Urinary bladder (tissue), 4 donors: ENCODE measurements around the gene IRX3. TPM values are rescaled to one million over a fixed set of nuclear protein-coding genes. Genes with fewer than 3 reads are reported as not detected.
"Not testable (repeated sequence)": the region's sequence is repeated elsewhere in the genome, so short reads cannot be mapped to it uniquely, and the experiment has no call there.

Experiments used
- DNase-seq: peaks from one replicate; pipeline ENCODE4 v3.0.0-alpha.2; 2015; ENCODE audit errors: extremely low spot score
- H3K27ac ChIP-seq: one replicate; pipeline ENCODE4 v1.5.1; 2013; ENCODE audit warnings: low read depth, mild to moderate bottlenecking, moderate library complexity
- H3K36me3 ChIP-seq: one replicate; pipeline ENCODE4 v1.6.1; 2013; ENCODE audit warnings: mild to moderate bottlenecking, moderate library complexity; ENCODE audit not compliant: insufficient read depth
- H3K4me1 ChIP-seq: one replicate; pipeline ENCODE4 v1.6.1; 2013; ENCODE audit warnings: mild to moderate bottlenecking, moderate library complexity; ENCODE audit not compliant: insufficient read depth
- H3K4me3 ChIP-seq: one replicate; pipeline ENCODE4 v1.5.1; 2013; ENCODE audit warnings: low read depth, low read length
- WGBS: extraction: QIAGEN DNeasy Blood & Tissue Kit; methylation state at CpG from one replicate; pipeline ENCODE4 v1.1.7; 2013; 5-methylcytosine and 5-hydroxymethylcytosine counted together
- polyA plus RNA-seq: library from polyadenylated mRNA; stranded (reverse); fragments of 200-250 nt; gene quantifications from one replicate; pipeline ENCODE4 v1.2.3, GENCODE V29; 2013
- total RNA-seq: library from RNA; depleted of rRNA; stranded (reverse); fragments of >200 nt; gene quantifications from one replicate; pipeline ENCODE4 v1.2.3, GENCODE V29; 2014
- donor health status: healthy with polysubstance abuse.
- donor health status: healthy.

IRX3 gene
- total and polyA plus RNA-seq, 2 donors = 1.2 to 1.3 TPM

DNA sequence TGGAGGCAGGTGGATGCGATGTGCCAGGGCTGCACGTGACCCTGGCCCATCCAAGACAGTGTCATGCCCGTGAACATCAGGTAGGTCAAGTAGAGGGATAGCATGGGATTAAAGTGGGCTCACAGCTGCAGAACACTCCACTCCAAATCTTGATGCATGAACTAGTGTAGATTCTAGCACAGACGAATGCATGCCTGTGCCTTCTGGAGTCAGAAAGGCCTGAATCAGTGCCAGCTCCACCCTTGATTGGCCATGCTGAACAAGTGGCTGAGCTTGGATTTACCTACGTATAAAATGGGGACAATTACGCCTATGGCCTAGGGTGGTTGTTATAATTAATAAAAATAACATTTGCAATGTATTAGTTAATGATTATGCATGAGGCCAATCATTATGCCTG lies 10.6 kb downstream of the IRX3 start:
- no peak overlapping the region for H3K4me3 ChIP-seq
- H3K36me3 ChIP-seq = no peaks in the 10 kb centered on the region
- no peak overlapping the region for H3K27ac ChIP-seq
- 83% methylated on average over 6 of the region's 6 CpGs for WGBS
- no peaks in the 10 kb centered on the region for H3K4me1 ChIP-seq
- no peak for DNase-seq

- Histone ChIP-seq H3K4me3 (no peak overlapping the region), H3K4me1 (no peaks in the 10 kb centered on the region), H3K27ac (no peak overlapping the region), H3K36me3 (no peaks in the 10 kb centered on the region)
- WGBS = 92% methylated on average over 4 of the region's 4 CpGs
- no peak for DNase-seq
These were observed 13.0 kb downstream of the IRX3 start for GRCh38 chr16:54273566-54273965.

DNA sequence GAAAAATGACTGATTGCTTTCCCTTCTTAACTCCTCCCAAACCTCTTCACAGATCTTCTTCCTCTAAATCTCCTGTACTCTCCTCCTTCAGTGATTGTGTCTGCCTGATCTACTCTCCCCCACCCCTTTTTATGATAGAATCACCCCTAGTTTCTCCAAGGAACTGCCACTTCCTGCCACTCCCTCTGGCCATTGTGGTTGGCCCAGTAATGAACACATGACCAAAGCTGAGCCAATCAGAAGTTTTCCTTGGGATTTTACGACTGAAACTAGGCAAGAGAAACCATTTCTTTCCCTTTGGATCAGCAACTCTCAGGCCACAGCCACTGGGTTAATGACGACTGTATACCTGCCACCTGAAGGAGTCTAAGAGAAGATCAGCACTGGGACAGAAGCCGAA lies 15.9 kb downstream of the IRX3 start:
- Histone ChIP-seq H3K4me1 (no peaks in the 10 kb centered on the region), H3K36me3 (no peaks in the 10 kb centered on the region), H3K4me3 (no peak overlapping the region), H3K27ac (no peak overlapping the region)
- 81% methylated on average over 3 of the region's 3 CpGs for WGBS
- DNase-seq = no peak

GRCh38 chr16:54269461-54269860 lies 17.1 kb downstream of the IRX3 start:
- no peak overlapping the region for H3K27ac ChIP-seq
- no peak overlapping the region for H3K4me3 ChIP-seq
- no peak for DNase-seq
- no peaks in the 10 kb centered on the region for H3K36me3 ChIP-seq
- no peaks in the 10 kb centered on the region for H3K4me1 ChIP-seq

- WGBS = 69% methylated on average over 4 of the region's 4 CpGs
- Histone ChIP-seq H3K36me3 (no peaks in the 10 kb centered on the region), H3K4me1 (no peaks in the 10 kb centered on the region), H3K27ac (no peak overlapping the region), H3K4me3 (no peak overlapping the region)
- DNase-seq = no peak
These were observed 17.8 kb downstream of the IRX3 start for GRCh38 chr16:54268766-54269165.

GRCh38 chr16:54268340-54268739 lies 18.2 kb downstream of the IRX3 start:
- WGBS = 89% methylated on average over 7 of the region's 7 CpGs
- no peak for DNase-seq
- no peak overlapping the region for H3K4me3 ChIP-seq
- no peaks in the 10 kb centered on the region for H3K4me1 ChIP-seq
- H3K27ac ChIP-seq = no peak overlapping the region
- no peaks in the 10 kb centered on the region for H3K36me3 ChIP-seq

DNA sequence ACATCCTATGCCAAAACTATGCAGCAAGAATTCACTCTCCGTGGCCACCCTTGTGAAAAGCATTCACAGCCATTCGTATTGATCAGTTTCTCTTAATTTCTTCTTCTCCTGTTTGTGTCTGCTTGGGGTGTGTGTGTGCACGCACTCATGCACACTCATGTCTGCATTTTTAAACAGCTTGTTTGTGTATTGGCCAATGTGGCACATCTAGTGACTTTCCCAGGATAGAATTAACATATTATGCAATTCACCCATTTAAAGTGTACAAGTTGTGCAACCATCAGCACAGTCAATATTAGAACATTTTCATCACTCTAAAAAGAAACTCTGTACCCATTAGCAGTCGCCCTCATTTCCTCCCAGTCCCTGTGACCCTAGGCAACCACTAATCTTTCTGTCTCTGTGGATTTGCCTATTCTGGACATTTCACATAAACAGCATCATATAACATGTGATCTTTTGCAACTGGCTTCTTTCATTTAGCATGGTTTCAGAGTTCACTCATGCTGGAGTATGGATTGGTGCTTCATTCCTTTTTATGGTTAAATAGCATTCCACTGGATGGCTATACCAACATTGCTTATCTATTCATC lies 20.1 kb downstream of the IRX3 start:
- Histone ChIP-seq H3K4me3 (no peak overlapping the region), H3K4me1 (no peaks in the 10 kb centered on the region), H3K36me3 (no peaks in the 10 kb centered on the region), H3K27ac (no peak overlapping the region)
- no peak for DNase-seq
- WGBS = 77% methylated on average over 4 of the region's 4 CpGs

DNA sequence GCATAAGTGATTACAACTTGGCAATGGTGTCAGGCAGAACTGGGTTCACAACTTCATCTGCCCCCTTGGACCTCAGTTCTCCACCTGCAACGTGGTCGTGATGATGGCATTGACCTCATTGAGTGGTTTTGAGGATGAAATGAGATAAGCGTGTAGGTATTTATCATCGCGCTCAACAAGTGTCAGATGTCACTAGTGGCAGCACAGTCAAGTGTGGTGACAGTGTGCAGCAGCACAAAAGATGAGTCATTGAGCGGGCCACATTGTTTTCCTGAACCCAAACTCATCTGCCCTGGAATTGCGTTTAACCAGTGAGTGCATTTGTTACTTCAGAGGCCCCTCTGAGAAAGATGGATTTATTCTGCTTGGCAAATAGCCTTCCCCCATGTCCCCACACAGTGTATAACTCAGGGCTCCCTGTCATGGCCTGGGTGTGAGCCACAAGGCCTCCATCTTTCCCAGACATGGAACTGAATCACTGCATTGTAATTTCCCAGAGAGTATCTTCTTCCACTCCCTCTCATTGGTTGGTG lies 20.9 kb downstream of the IRX3 start:
- no peak overlapping the region for H3K4me3 ChIP-seq
- DNase-seq = no peak
- H3K36me3 ChIP-seq = no peaks in the 10 kb centered on the region
- H3K27ac ChIP-seq = no peak overlapping the region
- 78% methylated on average over 7 of the region's 7 CpGs for WGBS
- no peaks in the 10 kb centered on the region for H3K4me1 ChIP-seq

- no peak for DNase-seq
- Histone ChIP-seq H3K27ac (no peak overlapping the region), H3K4me3 (no peak overlapping the region), H3K4me1 (no peaks in the 10 kb centered on the region), H3K36me3 (no peaks in the 10 kb centered on the region)
- WGBS = 82% methylated on average over 7 of the region's 7 CpGs
These were observed 33.5 kb downstream of the IRX3 start for GRCh38 chr16:54253118-54253517.

- WGBS = 64% methylated on average over 7 of the region's 7 CpGs
These were observed 37.5 kb downstream of the IRX3 start for GRCh38 chr16:54248863-54249710.

DNA sequence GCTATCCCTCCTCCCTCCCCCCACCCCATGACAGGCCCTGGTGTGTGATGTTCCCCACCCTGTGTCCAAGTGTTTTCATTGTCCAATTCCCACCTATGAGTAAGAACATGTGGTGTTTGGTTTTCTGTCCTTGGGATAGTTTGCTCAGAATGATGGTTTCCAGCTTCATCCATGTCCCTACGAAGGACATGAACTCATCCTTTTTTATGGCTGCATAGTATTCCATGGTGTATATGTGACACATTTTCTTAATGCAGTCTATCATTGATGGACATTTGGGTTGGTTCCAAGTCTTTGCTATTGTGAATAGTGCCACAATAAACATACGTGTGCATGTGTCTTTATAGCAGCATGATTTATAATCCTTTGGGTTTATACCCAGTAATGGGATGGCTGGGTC lies 38.9 kb downstream of the IRX3 start:
- not testable (repeated sequence) for H3K36me3 ChIP-seq, H3K27ac ChIP-seq, H3K4me3 ChIP-seq, DNase-seq, H3K4me1 ChIP-seq
- 84% methylated on average over 1 of the region's 2 CpGs for WGBS

More at GRCh38 chr16:54248863-54249710, 37.5 kb downstream of the IRX3 start:
- H3K4me3 ChIP-seq = no peak overlapping the region
- no peaks in the 10 kb centered on the region for H3K4me1 ChIP-seq
- no peak overlapping the region for H3K27ac ChIP-seq
- no peak for DNase-seq
- no peaks in the 10 kb centered on the region for H3K36me3 ChIP-seq

- H3K4me1 ChIP-seq = no peaks in the 10 kb centered on the region
- WGBS = 96% methylated on average over 4 of the region's 4 CpGs
- no peaks in the 10 kb centered on the region for H3K36me3 ChIP-seq
- H3K27ac ChIP-seq = no peak overlapping the region
- no peak for DNase-seq
- H3K4me3 ChIP-seq = no peak overlapping the region
These were observed 40.1 kb downstream of the IRX3 start for GRCh38 chr16:54246454-54246821.

GRCh38 chr16:54245788-54246453 lies 40.7 kb downstream of the IRX3 start:
- H3K4me1 ChIP-seq = no peaks in the 10 kb centered on the region
- DNase-seq = no peak
- no peaks in the 10 kb centered on the region for H3K36me3 ChIP-seq
- no peak overlapping the region for H3K4me3 ChIP-seq
- WGBS = 96% methylated on average over 4 of the region's 4 CpGs
- no peak overlapping the region for H3K27ac ChIP-seq
